Psoas muscle (tissue), 8 donors: ENCODE measurements around the gene SIL1. TPM values are rescaled to one million over a fixed set of nuclear protein-coding genes. Genes with fewer than 3 reads are reported as not detected.
"Not testable (repeated sequence)": the region's sequence is repeated elsewhere in the genome, so short reads cannot be mapped to it uniquely, and the experiment has no call there.

Source experiments
- ATAC-seq, 4 donors: fragments of 200-7000 bp; cut with Tn5 transposase; one replicate each; pipeline ENCODE4 v1.9.1; 2020; ENCODE audit warnings: moderate library complexity in 3 of 4, mild to moderate bottlenecking in 2 of 4
- DNase-seq, 2 donors: peaks; one replicate each; pipeline ENCODE4 v3.0.0-alpha.2; 2020
- H3K27ac ChIP-seq: fragments of 200-600 bp; one replicate; pipeline ENCODE4 v1.8.0; 2022
- H3K27me3 ChIP-seq, 3 donors: fragments of 200-600 bp in 1 of 3; one replicate each; pipeline versions ENCODE4 v1.6.1 to v1.8.0; 2013 to 2022; ENCODE audit warnings: low read length in 2 of 3, mild to moderate bottlenecking in 2 of 3, moderate library complexity in 1 of 3; ENCODE audit not compliant: insufficient read depth in 3 of 3
- H3K36me3 ChIP-seq, 2 donors: fragments of 200-600 bp in 1 of 2; one replicate each; pipeline versions ENCODE4 v1.6.1 to v1.8.0; 2013 to 2022; ENCODE audit warnings: low read depth in 1 of 2, mild to moderate bottlenecking in 1 of 2, moderate library complexity in 1 of 2; ENCODE audit not compliant: insufficient read depth in 1 of 2
- H3K4me1 ChIP-seq: fragments of 200-600 bp; one replicate; pipeline ENCODE4 v1.8.0; 2022
- H3K4me3 ChIP-seq: fragments of 200-600 bp; one replicate; pipeline ENCODE4 v1.8.0; 2022; ENCODE audit warnings: mild to moderate bottlenecking
- H3K9me3 ChIP-seq: fragments of 200-600 bp; one replicate; pipeline ENCODE4 v1.8.0; 2022
- WGBS, 3 donors: extraction: QIAGEN DNeasy Blood & Tissue Kit; methylation state at CpG; one replicate each; pipeline versions ENCODE4 v1.1.6 to v1.1.7; 2013; 5-methylcytosine and 5-hydroxymethylcytosine counted together
- intact Hi-C, 2 donors: fragments of 100-400 bp; cut with DNase I; formaldehyde crosslinking; loops; one replicate each; pipeline versions ENCODE4 v1.11.0 to v1.14.2; 2022
- polyA plus RNA-seq, 3 donors: library from polyadenylated mRNA; stranded (reverse); fragments of 200-250 nt; gene quantifications; one replicate each; pipeline ENCODE4 v1.2.3, GENCODE V29; 2013
- total RNA-seq, 4 donors: library from RNA; stranded (reverse); fragmentation: NEBNext Ultra II Directional in 2 of 4; extraction: Animal tissue kit (Norgen Biotek cat#: 25700) in 2 of 4; gene quantifications; one replicate each; pipeline versions ENCODE4 v1.2.1 to v1.2.4, GENCODE V29; 2021 to 2023
- TF ChIP-seq, protein P1 (sequence below): fragments of 200-600 bp; IDR thresholded peaks from one replicate; pipeline ENCODE4 v1.8.0; 2022; ENCODE audit warnings: antibody characterized with exemption
- donor health status: healthy with polysubstance abuse.
- donor health status: DM: no; HTN: no; CAD: no; lungs with moderate emphysema.
- donor health status: Bipolar disorder and iron deficiency.
- donor health status: healthy.
- donor health status: DM: yes; HTN: yes; CAD: no.
- donor health status: DM: no; HTN: no; CAD: no.
- donor health status: DM: no; HTN: no; CAD: no.
- donor health status: DM: yes; HTN: yes; CAD: no.

Gene SIL1
- total and polyA plus RNA-seq, 7 donors = 27.1 to 52.9 (median 41.0) TPM

DNA sequence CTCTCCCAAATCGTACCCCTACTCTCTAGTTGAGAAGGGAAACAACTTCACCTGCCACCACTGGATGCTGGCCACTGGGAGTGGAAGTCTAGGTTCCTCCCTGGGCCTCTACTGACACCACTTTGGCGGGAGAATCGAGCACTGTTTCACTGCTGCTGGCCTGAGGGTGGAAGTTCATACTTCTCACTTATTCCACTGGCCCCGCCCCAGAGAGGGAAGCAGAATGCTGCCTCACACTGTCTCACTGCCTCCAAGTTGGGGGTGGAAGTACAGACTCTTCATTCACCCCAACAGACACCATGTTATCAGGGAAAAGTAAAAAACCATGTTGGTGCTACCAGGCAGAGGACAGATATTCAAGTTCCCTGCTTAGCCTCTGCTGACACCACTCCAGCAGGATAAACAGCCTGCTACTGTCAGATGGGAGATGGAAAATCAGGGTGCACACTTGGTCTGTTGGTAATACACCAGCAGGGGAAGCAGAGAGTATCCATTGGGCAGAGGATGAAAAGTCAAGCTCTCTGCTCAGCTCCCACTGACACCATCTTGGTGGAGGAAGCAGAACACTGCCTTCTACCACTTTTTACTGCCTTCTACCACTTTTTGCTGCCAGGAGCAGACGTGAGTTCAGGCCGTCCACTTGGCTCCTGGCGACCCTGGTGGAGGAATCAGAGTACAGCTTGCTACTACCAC lies 159.4 kb downstream of the SIL1 start:
- H3K27ac ChIP-seq = no peak overlapping the region
- WGBS, 3 donors = 78 to 88% (median 86%) methylated on average over 7 of the region's 7 CpGs
- H3K9me3 ChIP-seq = no peaks in the 10 kb centered on the region
- H3K4me1 ChIP-seq = peaks cover 4% of the 10 kb centered on the region
- intact Hi-C loops = no loop called here
- DNase-seq (no peak), ATAC-seq (no peak)
- H3K27me3 ChIP-seq = no peaks in the 10 kb centered on the region
- no peak overlapping the region for H3K4me3 ChIP-seq
- H3K36me3 ChIP-seq = peaks cover 2 to 12% of the 10 kb centered on the region in 2 donors
- TF ChIP-seq, protein P1, sequence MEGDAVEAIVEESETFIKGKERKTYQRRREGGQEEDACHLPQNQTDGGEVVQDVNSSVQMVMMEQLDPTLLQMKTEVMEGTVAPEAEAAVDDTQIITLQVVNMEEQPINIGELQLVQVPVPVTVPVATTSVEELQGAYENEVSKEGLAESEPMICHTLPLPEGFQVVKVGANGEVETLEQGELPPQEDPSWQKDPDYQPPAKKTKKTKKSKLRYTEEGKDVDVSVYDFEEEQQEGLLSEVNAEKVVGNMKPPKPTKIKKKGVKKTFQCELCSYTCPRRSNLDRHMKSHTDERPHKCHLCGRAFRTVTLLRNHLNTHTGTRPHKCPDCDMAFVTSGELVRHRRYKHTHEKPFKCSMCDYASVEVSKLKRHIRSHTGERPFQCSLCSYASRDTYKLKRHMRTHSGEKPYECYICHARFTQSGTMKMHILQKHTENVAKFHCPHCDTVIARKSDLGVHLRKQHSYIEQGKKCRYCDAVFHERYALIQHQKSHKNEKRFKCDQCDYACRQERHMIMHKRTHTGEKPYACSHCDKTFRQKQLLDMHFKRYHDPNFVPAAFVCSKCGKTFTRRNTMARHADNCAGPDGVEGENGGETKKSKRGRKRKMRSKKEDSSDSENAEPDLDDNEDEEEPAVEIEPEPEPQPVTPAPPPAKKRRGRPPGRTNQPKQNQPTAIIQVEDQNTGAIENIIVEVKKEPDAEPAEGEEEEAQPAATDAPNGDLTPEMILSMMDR = no peak

DNA sequence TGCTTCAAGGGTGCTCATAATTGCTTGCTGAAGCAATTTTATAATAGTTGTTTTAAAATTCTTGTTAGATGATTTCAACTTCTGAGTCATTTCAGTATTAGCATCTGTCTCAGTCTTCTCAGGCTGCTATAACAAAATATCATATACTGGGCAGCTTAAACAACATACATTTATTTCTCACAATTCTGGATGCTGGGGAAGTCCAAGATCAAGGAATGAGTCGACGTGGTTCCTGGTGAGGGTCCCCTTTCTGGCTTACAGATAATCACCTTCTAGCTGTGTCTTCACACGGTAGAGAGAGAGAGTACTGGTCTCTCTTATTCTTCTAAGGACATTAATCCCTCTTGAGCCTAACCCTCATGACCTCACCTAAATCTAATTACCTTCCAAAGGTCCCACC lies 160.4 kb downstream of the SIL1 start:
- 87 to 95% (median 89%) methylated on average over 3 of the region's 3 CpGs for WGBS, 3 donors
- Histone ChIP-seq H3K27me3 (no peaks in the 10 kb centered on the region), H3K36me3 (peaks cover 2 to 12% of the 10 kb centered on the region in 2 donors), H3K4me1 (no peaks in the 10 kb centered on the region), H3K9me3 (no peaks in the 10 kb centered on the region), H3K27ac (no peak overlapping the region), H3K4me3 (no peak overlapping the region)
- DNase-seq (no peak), ATAC-seq (no peak)
- intact Hi-C loops = no loop called here
- TF ChIP-seq, protein P1 = no peak

DNA sequence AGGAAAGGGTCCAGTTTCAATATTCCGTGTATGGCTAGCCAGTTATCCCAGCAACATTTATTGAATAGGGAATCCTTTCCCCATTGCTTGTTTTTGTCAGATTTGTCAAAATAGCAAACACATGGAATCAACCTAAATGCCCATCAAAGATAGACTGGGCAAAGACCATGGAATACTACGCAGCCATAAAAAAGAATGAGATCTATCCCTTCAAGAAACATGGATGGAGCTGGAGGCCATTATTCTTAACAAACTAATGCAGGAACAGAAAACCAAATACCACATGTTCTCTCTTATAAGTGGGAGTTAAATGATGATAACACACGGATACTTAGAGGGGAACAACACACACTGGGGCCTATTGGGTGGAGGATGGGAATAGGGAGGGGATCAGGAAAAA lies 161.8 kb downstream of the SIL1 start:
- H3K27me3 ChIP-seq, ATAC-seq, H3K4me3 ChIP-seq, DNase-seq, H3K4me1 ChIP-seq, H3K36me3 ChIP-seq, intact Hi-C loops, H3K27ac ChIP-seq, H3K9me3 ChIP-seq: not testable (repeated sequence)
- WGBS, 3 donors = 67 to 97% (median 83%) methylated on average over 3 of the region's 3 CpGs

DNA sequence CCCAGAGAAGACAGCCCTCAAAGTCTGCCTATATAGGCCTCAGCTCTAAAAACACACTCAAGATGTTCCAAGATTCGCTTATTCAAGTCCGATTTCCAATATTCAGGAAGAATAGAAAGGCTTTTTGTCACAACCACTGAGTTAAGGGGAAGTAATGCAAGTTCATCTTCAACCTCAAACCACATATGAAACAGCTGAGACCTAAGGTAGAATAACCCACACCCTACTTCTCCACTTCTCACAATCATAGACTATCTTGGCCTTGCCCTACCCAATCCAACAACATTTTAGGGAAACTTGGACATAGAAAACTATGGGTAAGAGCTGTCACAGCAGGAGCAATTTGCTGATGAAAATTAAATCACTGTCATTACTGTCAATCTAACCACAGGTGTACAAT lies 171.0 kb downstream of the SIL1 start:
- 92 to 98% (median 97%) methylated on average over 2 of the region's 2 CpGs for WGBS, 3 donors
- Histone ChIP-seq H3K27ac (no peak overlapping the region), H3K4me3 (no peak overlapping the region), H3K36me3 (peaks cover 3 to 19% of the 10 kb centered on the region in 2 donors), H3K4me1 (no peaks in the 10 kb centered on the region), H3K9me3 (no peaks in the 10 kb centered on the region), H3K27me3 (no peaks in the 10 kb centered on the region)
- intact Hi-C loops = no loop called here
- DNase-seq (no peak), ATAC-seq (no peak)
- TF ChIP-seq, protein P1 = no peak

DNA sequence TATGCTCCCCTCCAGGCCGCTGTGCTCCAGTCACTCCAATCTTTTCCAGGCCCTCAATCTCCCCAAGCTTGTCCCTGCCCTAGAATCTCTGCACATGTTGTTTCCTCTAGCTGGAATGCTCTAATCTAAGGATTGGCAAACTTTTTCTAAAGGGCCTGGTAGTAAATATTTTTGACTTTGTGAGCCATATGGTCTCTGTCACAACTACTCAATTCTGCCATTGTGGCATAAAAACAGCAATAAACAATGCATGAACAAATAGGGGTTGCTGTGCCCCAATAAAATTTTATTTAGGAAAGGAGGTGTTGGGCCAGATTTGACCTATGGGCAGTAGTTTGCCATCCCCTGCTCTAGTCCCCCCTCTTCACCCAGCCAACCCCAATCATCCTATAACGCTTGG lies 172.5 kb downstream of the SIL1 start:
- H3K4me3 ChIP-seq = no peak overlapping the region
- no peak for DNase-seq
- 52 to 99% (median 76%) methylated on average over 2 of the region's 2 CpGs for WGBS, 3 donors
- no peaks in the 10 kb centered on the region for H3K27me3 ChIP-seq
- ATAC-seq = no peak
- H3K9me3 ChIP-seq = no peaks in the 10 kb centered on the region
- H3K36me3 ChIP-seq = peaks cover 4 to 26% of the 10 kb centered on the region in 2 donors
- H3K27ac ChIP-seq = no peak overlapping the region
- no peaks in the 10 kb centered on the region for H3K4me1 ChIP-seq
- TF ChIP-seq, protein P1 = no peak
- intact Hi-C loops = no loop called here
